A673 (cell line): Measurements from ENCODE around the gene USP12.

Experiments
- CTCF ChIP-seq: fragments of 300-800, 200-600 bp; sonication (generic); conservative IDR thresholded peaks from 2 replicates; pipeline ENCODE4 v1.5.1; 2017; ENCODE audit warnings: low read depth, mild to moderate bottlenecking, antibody characterized with exemption, low read length, moderate library complexity, mixed read lengths
- EZH2 ChIP-seq: fragments of 200-600 bp; sonication (generic); IDR thresholded peaks from 2 replicates; pipeline ENCODE4 v1.6.1; 2017; ENCODE audit warnings: borderline replicate concordance, low read depth, mild to moderate bottlenecking, mixed read lengths, antibody characterized with exemption, low read length; ENCODE audit not compliant: poor library complexity, severe bottlenecking

- TF ChIP-seq CTCF (no peak), EZH2 (no peak)
These were observed 10.8 kb downstream of the USP12 start for GRCh38 chr13:27160657-27161295.
